GM21515 (cell line): ENCODE data around the gene UBE2G2.

Experiments used
- ATAC-seq: cut with Tn5 transposase; IDR thresholded peaks from one replicate; pipeline ENCODE4 v1.9.1; 2021; ENCODE audit not compliant: unreplicated experiment

UBE2G2 gene

GRCh38 chr21:44766014-44766817 lies 35.4 kb downstream of the UBE2G2 start:
- no peak for ATAC-seq

- ATAC-seq: no peak
Measured at GRCh38 chr21:44765231-44766013, 36.2 kb downstream of the UBE2G2 start.

GRCh38 chr21:44764319-44765230 lies 37.0 kb downstream of the UBE2G2 start:
- ATAC-seq: no peak

- ATAC-seq: no peak
Measured at GRCh38 chr21:44763451-44764318, 37.9 kb downstream of the UBE2G2 start.

GRCh38 chr21:44763050-44763378 lies 38.6 kb downstream of the UBE2G2 start:
- ATAC-seq: no peak

DNA sequence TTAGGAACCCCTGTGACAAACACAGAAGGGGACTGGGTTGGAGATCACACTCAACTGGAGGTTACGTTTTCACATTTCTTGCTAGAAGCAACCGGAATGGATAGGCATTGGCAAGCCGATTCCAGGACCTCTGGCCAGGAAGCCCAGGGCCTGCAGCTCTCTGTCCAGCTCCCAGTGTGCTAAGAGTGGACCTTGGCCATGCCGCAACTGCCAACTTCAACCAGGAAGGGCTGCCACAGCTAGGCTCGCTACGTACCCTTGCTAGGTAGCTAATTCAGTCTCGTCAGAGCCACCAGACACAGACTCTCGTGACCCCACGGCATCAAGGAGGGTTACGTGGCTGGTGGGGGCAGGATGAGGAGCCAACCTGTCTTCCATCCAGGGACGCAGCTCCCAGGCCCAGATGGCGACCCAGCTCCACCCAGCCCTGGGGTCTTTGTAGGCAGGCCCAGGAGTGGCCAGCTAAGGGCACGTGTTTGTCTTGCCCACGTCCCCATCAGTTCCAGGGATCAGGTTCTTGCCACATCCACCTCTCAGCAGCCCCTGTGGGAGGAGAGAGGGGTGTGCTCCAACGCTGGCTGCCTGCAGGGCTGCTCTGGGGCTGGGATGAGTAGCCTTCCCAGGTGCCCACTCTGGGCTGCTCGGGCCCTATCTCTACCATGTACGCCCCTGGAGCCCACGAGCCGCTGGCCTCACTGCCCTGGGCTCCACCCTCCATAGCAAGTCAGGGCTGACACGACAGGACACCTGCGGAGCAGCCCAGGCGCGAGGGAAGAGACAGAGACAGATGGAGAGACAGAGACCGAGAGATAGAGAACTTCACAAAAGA lies 39.2 kb downstream of the UBE2G2 start:
- ATAC-seq: no peak

DNA sequence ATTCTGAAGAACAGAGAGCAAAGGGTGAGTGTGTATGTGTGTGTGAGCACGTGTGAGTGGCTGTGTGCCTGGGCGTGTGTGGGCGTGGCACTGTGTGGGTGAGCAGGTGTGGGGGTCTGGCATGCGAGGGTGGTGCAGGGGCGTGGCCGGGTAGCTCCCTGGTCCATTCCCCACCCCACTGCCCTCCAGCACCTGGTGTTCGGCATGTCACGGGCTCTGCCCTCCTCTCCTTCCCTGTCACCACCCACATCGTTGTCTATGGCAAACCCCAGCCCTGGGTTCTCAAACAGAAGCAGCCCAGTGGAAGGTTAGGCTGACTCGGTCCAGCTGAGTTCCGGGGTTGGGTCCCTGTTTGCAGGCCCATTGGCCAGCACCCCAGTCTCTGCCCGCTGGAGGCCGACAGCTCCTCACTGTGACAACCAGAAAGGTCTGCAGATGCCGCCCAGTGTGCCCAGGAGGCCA lies 39.8 kb downstream of the UBE2G2 start:
- ATAC-seq: no peak

- ATAC-seq: no peak
Measured at GRCh38 chr21:44761011-44761729, 40.5 kb downstream of the UBE2G2 start.

DNA sequence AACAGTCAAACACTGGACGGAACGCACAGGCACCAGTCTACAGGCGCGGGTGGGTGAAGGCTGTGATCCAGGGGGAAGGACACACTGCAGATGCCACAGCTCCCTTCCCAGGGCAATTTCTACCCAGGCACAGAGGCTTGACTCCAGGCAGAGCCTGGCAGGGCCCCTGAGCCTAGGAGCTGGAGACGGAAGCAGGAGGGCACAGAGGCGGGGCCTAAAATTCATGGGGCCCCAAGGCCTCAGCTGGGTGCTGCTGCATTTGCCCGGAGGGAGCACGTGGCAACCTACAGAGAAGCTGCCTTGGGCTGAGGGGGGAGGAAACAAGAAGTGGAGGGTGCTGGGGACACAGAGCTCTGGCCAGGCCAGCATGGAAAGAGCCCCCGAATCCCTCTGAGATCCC lies 41.2 kb downstream of the UBE2G2 start:
- ATAC-seq: no peak

DNA sequence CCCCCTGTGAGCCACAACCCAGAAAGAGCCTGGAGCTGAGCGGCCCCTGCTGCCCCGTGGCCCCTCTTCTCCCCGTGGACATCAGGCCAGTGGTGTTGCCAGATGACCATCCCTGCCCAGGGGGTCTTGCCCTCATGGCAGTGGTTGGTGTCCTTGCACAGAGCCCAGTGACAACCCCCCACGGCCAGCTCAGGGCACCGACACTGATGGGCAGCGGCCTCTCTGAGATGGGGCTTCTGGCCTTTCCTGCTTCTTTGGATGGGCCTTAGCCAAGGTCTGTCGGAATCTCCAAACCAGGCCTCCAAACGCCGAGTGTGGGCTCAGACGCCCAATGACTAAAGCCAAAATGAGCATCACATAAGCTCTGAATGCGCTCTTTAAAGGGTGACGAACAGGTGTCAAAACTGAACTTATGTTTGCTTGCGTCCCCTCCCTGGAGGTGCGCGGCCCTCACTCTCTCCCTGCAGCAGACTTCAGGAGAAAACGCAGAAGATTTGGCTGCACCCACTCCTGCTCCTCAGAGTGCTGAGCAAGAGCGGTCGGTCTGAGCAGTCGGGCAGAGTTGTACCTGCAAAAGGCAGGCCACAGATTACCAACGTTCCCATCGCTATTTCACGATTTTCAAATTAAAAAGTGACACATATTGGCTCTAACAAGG lies 41.9 kb downstream of the UBE2G2 start:
- ATAC-seq: no peak

GRCh38 chr21:44758781-44759627 lies 42.6 kb downstream of the UBE2G2 start:
- ATAC-seq: no peak

DNA sequence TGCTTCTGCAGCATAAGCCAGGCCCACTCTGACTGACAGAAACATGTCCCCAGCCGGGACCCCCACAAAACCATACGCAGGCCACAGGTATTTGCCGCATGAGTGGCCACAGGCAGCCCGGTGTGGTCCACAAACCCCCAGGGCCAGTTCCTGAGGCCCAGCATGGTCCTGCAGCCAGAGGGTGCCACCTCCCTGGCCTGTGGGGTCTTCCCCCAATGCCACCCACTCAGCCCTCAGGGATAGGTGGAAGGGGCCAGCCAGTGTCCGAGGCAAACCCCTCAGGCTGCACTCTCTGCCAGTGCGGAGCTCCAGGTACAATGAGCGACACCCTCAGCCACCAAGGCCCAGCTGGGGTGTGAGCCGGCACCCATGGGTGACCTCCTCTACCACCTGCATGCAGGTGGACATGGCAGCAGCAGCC lies 43.5 kb downstream of the UBE2G2 start:
- no peak for ATAC-seq

GRCh38 chr21:44757731-44758130 lies 43.9 kb downstream of the UBE2G2 start:
- ATAC-seq: no peak

GRCh38 chr21:44756423-44757185 lies 45.0 kb downstream of the UBE2G2 start:
- ATAC-seq: no peak

- ATAC-seq: no peak
Measured at GRCh38 chr21:44755227-44755626, 46.4 kb downstream of the UBE2G2 start.

- ATAC-seq: no peak
Measured at GRCh38 chr21:44753357-44753756, 48.3 kb downstream of the UBE2G2 start.
